ENCODE data around the gene SLC37A3. TPM values are rescaled to one million over a fixed set of nuclear protein-coding genes. Genes with fewer than 3 reads are reported as not detected.

SLC37A3 gene
- total RNA-seq, 4 donors from 2014 or later = 39.5 to 69.9 (median 51.7) TPM

DNA sequence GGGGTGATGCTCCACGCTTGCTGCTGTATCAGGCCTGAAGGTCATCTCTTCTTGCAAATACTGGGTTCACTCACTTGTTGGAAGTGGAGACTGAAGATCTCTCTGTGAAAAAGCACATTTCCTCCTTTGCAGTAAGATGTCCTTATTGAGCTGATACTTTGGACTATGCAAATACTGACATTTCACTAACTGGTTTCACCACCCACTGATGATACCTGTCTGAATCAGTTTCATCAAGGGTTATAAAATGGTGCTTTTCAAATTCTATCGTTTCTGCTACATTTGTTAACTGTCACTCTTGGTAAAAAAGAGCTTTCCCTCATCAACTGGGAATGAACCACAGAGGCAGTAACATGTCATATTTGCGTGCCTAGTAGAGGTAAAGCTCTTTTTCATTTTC lies 41.0 kb upstream of the SLC37A3 start:
- no peaks in the 10 kb centered on the region for H3K4me1 ChIP-seq
- WGBS, 2 donors = 83 to 92% methylated on average over 3 of the region's 3 CpGs
- no peak overlapping the region for H3K27ac ChIP-seq
- H3K9me3 ChIP-seq = no peaks in the 10 kb centered on the region
- H3K4me3 ChIP-seq = no peak overlapping the region
- no peak for DNase-seq (ENCODE audit: low spot score in 2 of 2)
- no peaks in the 10 kb centered on the region for H3K27me3 ChIP-seq
- TF ChIP-seq POLR2A (IDR thresholded peaks at IDR 0.05) (no peak), EP300 (IDR thresholded peaks at IDR 0.05) (no peak)
- H3K36me3 ChIP-seq = peaks cover 0 to 6% (median 0%) of the 10 kb centered on the region in 3 donors

DNA sequence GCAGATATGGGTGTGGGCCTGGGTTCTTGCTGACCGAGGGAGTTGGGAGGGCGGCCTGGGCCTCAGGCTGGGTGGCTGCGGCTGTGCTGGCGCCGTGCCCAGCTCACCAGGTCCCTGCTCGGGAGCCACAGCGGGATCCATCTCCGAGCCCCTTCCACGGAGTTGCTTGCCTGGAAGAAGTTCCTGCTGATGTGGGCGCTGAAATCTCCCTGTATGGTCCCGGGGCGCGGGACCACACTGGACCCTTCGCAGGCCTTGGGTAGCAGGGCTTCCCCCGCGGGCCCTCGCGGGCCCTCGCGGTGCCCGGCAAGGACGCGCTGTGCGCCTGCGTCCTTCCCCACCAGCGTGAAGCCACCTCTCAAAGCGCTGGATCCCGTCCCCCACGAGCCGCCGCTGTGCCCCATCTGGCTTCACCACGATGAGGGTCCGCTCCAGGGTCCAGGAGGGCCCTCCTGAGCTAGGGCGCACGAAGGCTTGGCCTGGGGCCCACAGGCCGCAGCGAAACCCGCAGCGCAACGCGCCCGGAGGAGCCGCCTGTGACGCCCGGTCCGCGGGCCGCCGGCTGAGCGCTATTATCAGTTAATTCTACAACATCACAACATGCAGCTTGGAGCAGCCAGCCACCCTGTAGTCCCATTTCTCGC lies 37.0 kb upstream of the SLC37A3 start:
- no peaks in the 10 kb centered on the region for H3K9me3 ChIP-seq
- H3K36me3 ChIP-seq = no peaks in the 10 kb centered on the region
- DNase-seq (ENCODE audit: low spot score in 2 of 2) = no peak
- no peak overlapping the region for H3K4me3 ChIP-seq
- H3K4me1 ChIP-seq = no peaks in the 10 kb centered on the region
- TF ChIP-seq EP300 (IDR thresholded peaks at IDR 0.05) (no peak), POLR2A (IDR thresholded peaks at IDR 0.05) (no peak)
- TF ChIP-seq, protein P1, sequence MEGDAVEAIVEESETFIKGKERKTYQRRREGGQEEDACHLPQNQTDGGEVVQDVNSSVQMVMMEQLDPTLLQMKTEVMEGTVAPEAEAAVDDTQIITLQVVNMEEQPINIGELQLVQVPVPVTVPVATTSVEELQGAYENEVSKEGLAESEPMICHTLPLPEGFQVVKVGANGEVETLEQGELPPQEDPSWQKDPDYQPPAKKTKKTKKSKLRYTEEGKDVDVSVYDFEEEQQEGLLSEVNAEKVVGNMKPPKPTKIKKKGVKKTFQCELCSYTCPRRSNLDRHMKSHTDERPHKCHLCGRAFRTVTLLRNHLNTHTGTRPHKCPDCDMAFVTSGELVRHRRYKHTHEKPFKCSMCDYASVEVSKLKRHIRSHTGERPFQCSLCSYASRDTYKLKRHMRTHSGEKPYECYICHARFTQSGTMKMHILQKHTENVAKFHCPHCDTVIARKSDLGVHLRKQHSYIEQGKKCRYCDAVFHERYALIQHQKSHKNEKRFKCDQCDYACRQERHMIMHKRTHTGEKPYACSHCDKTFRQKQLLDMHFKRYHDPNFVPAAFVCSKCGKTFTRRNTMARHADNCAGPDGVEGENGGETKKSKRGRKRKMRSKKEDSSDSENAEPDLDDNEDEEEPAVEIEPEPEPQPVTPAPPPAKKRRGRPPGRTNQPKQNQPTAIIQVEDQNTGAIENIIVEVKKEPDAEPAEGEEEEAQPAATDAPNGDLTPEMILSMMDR (IDR thresholded peaks at IDR 0.05) = no peak
- no peaks in the 10 kb centered on the region for H3K27me3 ChIP-seq
- WGBS, 2 donors = 43 to 48% methylated on average over 25 to 49 of the region's 51 CpGs
- H3K27ac ChIP-seq = no peak overlapping the region

DNA sequence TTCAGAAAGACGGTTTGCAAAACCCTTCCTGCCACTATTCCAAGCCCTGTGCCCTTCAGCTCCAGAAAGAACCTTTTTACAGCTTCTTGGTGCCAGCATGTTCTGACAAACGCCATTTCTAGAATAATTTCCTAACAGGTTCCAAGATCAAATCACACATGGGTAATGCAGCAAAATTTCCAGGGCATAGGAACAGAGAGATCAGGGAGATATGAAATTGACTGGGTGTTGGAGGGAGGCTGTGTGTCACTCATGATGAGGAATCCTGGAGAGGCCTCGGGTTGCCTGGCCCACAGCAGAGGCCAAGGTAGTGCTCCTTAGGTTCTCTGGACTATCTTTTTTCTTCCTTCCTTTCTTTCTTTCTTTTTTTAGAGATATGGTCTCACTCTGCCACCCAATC lies 35.1 kb upstream of the SLC37A3 start:
- no peaks in the 10 kb centered on the region for H3K36me3 ChIP-seq
- H3K4me1 ChIP-seq = no peaks in the 10 kb centered on the region
- WGBS, 2 donors = 77 to 91% methylated on average over 3 of the region's 3 CpGs
- DNase-seq (ENCODE audit: low spot score in 2 of 2) = no peak
- H3K9me3 ChIP-seq = no peaks in the 10 kb centered on the region
- TF ChIP-seq POLR2A (IDR thresholded peaks at IDR 0.05) = no peak
- TF ChIP-seq EP300 (IDR thresholded peaks at IDR 0.05) = no peak
- TF ChIP-seq, protein P1 (IDR thresholded peaks at IDR 0.05) = no peak
- no peak overlapping the region for H3K27ac ChIP-seq
- no peaks in the 10 kb centered on the region for H3K27me3 ChIP-seq
- no peak overlapping the region for H3K4me3 ChIP-seq

DNA sequence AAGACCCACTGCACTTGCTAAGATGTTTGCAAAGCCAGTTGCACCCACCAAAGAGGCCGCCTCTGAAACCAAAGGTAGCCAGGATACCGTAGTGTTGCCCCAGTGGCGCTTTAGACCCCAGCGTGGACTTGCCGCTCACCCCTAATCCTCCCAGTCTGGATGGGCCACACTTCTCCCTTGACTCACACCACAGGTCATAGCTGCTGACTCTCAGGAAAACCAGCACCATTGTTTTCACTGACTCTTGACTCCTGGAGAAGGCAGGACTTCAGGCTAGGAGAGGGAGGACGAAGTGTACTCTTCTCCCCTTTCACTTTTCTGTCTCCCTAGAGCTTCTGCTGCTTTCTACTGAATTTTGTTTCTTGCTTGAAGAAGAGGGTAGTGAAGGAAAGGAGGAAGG lies 27.8 kb upstream of the SLC37A3 start:
- no peaks in the 10 kb centered on the region for H3K9me3 ChIP-seq
- H3K4me1 ChIP-seq = no peaks in the 10 kb centered on the region
- no peaks in the 10 kb centered on the region for H3K27me3 ChIP-seq
- DNase-seq (ENCODE audit: low spot score in 2 of 2) = no peak
- H3K27ac ChIP-seq = no peak overlapping the region
- H3K36me3 ChIP-seq = no peaks in the 10 kb centered on the region
- WGBS, 2 donors = 83 to 86% methylated on average over 6 of the region's 6 CpGs
- H3K4me3 ChIP-seq = no peak overlapping the region
- no peak for TF ChIP-seq EP300 (IDR thresholded peaks at IDR 0.05)
- TF ChIP-seq, protein P1 (IDR thresholded peaks at IDR 0.05) = no peak
- no peak for TF ChIP-seq POLR2A (IDR thresholded peaks at IDR 0.05)

DNA sequence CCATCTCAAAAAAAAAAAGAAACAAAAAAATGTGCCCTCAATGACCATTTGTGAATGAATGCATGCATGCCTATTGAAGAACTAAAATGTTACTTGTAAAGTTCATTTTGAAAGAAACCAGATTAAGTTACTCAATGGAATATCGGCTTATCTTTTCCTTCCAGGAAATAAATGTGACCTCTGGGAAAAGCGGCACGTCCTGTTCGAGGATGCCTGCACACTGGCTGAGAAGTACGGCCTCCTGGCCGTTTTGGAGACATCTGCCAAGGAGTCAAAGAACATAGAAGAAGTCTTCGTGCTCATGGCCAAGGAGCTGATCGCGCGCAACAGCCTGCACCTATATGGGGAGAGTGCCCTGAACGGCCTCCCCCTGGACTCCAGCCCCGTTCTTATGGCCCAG lies 27.4 kb upstream of the SLC37A3 start:
- no peak for DNase-seq (ENCODE audit: low spot score in 2 of 2)
- Histone ChIP-seq H3K36me3 (no peaks in the 10 kb centered on the region), H3K27ac (no peak overlapping the region), H3K4me3 (no peak overlapping the region), H3K27me3 (no peaks in the 10 kb centered on the region), H3K4me1 (no peaks in the 10 kb centered on the region), H3K9me3 (no peaks in the 10 kb centered on the region)
- WGBS, 2 donors = 68 to 81% methylated on average over 12 of the region's 12 CpGs
- no peak for TF ChIP-seq EP300 (IDR thresholded peaks at IDR 0.05)
- TF ChIP-seq POLR2A (IDR thresholded peaks at IDR 0.05) = no peak
- TF ChIP-seq, protein P1 (IDR thresholded peaks at IDR 0.05) = no peak
